Measurements from ENCODE around the gene CTNNBL1.

- TF ChIP-seq GATA2 (IDR thresholded peaks at IDR 0.05; ENCODE audit: low read depth, low read length) (no peak), GATA3 (IDR thresholded peaks at IDR 0.05; ENCODE audit: low read depth, low read length) (no peak)
Measured at GRCh38 chr20:37877832-37878772, 184.3 kb downstream of the CTNNBL1 start.
